K562 (cell line): ENCODE data around the gene PLAC9. TPM values are rescaled to one million over a fixed set of nuclear protein-coding genes. Genes with fewer than 3 reads are reported as not detected.

Source experiments
- ATAC-seq: fragments of 200-7000 bp; cut with Tn5 transposase; 3 replicates; pipeline ENCODE4 v1.9.1; 2020; ENCODE audit warnings: moderate library complexity
- BruUV-seq: library from RNA; stranded (reverse); fragments of 400-500 nt; replicated peaks from 2 replicates; lab custom pipeline; 2021; lab: Mats Ljungman, UMichigan
- CTCF ChIA-PET: fragments of 300-600 bp; formaldehyde crosslinking; extraction: SDS; loops from one replicate; lab custom pipeline; 2021; ENCODE audit warnings: low intra/inter-chr PET ratio; lab: Yijun Ruan, JAX
- POLR2A ChIA-PET: fragments of 300-600, 350-650 bp; sonication (Branson Sonifier 250); formaldehyde crosslinking; extraction: SDS; loops from one replicate; lab custom pipeline; 2021; ENCODE audit warnings: antibody characterized with exemption, inconsistent platforms; lab: Yijun Ruan, JAX
- DNase-seq, 4 experiments: peaks; one replicate each; pipeline versions ENCODE4 v3.0.0 to v3.0.0-alpha.2; 2011 to 2018; ENCODE audit warnings: low spot score in 3 of 4, mixed read lengths in 3 of 4; ENCODE audit errors: extremely low read depth in 1 of 4
- FAIRE-seq: peaks from 2 replicates; lab custom pipeline; 2011; peaks lifted over from hg19 to GRCh38; lab: Jason Lieb, UNC
- H2AFZ ChIP-seq: 2 replicates; pipeline ENCODE4 v1.6.0; 2011; ENCODE audit warnings: low read depth, low read length, control low read depth, inconsistent platforms
- H3K27ac ChIP-seq: fragments of 200-600 bp; 3 replicates; pipeline ENCODE4 v1.8.0; 2011; ENCODE audit warnings: low read depth, mild to moderate bottlenecking, control low read depth, inconsistent platforms, low read length, moderate library complexity, mixed read lengths; ENCODE audit errors: extremely low read depth
- H3K27me3 ChIP-seq, 2 experiments: fragments of 300-600 bp in 1 of 2; 2 replicates in 1 of 2; 3 replicates in 1 of 2; pipeline versions ENCODE4 v1.6.0 to v1.8.0; 2011; ENCODE audit warnings: inconsistent platforms in 2 of 2, low read length in 2 of 2, mild to moderate bottlenecking in 1 of 2, mixed read lengths in 1 of 2, moderate library complexity in 1 of 2; ENCODE audit not compliant: control insufficient read depth in 2 of 2, insufficient read depth in 2 of 2
- H3K36me3 ChIP-seq: fragments of 300-600 bp; 3 replicates; pipeline ENCODE4 v1.8.0; 2011; ENCODE audit warnings: mild to moderate bottlenecking, low read length, inconsistent platforms; ENCODE audit not compliant: control insufficient read depth, insufficient read depth
- H3K4me1 ChIP-seq, 2 experiments: fragments of 200-600 bp in 1 of 2; replicated peaks in 1 of 2; 2 replicates in 1 of 2; 3 replicates in 1 of 2; pipeline versions ENCODE4 v1.5.1 to v1.8.0; 2011; ENCODE audit warnings: inconsistent platforms in 2 of 2, low read length in 2 of 2, mild to moderate bottlenecking in 1 of 2, mixed read lengths in 1 of 2, moderate library complexity in 1 of 2; ENCODE audit not compliant: control insufficient read depth in 2 of 2, insufficient read depth in 2 of 2
- H3K4me2 ChIP-seq: 2 replicates; pipeline ENCODE4 v1.6.1; 2011; ENCODE audit warnings: low read length, control low read depth, inconsistent platforms, mixed read lengths; ENCODE audit not compliant: insufficient read depth
- H3K4me3 ChIP-seq: fragments of 200-600 bp; sonication (generic), shearing (Covaris generic); 2 replicates; pipeline ENCODE4 v1.5.1; 2016; ENCODE audit warnings: control low read depth, inconsistent platforms
- H3K79me2 ChIP-seq: fragments of 200-600 bp; 3 replicates; pipeline ENCODE4 v1.8.0; 2011; ENCODE audit warnings: low read length, inconsistent platforms; ENCODE audit not compliant: control insufficient read depth, insufficient read depth
- H3K9ac ChIP-seq, 2 experiments: 2 replicates each; pipeline versions ENCODE4 v1.6.0 to v1.6.1; 2011; ENCODE audit warnings: low read depth in 2 of 2, low read length in 2 of 2, control low read depth in 1 of 2, inconsistent platforms in 1 of 2, mild to moderate bottlenecking in 1 of 2, mixed read lengths in 1 of 2; ENCODE audit not compliant: insufficient read depth in 1 of 2
- H3K9me1 ChIP-seq: one replicate; pipeline ENCODE4 v1.6.0; 2011; ENCODE audit warnings: inconsistent platforms, mild to moderate bottlenecking, low read length, moderate library complexity; ENCODE audit not compliant: control insufficient read depth, insufficient read depth
- H3K9me3 ChIP-seq: replicated peaks from 2 replicates; pipeline ENCODE4 v1.5.1; 2011; ENCODE audit warnings: low read depth, low read length, inconsistent platforms; ENCODE audit not compliant: control insufficient read depth, insufficient read depth
- H4K20me1 ChIP-seq: replicated peaks from 2 replicates; pipeline ENCODE4 v1.6.1; 2011; ENCODE audit warnings: low read length, inconsistent platforms, mixed read lengths; ENCODE audit not compliant: control insufficient read depth, insufficient read depth
- CEBPG ChIP-seq, 3 experiments: fragments of 200-800 bp in 1 of 3; sonication (Bioruptor generic) in 1 of 3; sonication (generic) in 1 of 3; formaldehyde crosslinking in 1 of 3; IDR thresholded peaks in 2 of 3; conservative IDR thresholded peaks in 1 of 3; 2 replicates each; pipeline versions ENCODE4 v1.6.1 to v1.8.0; 2016 to 2022; ENCODE audit warnings: missing compliant biosample characterization in 2 of 3, missing genetic modification characterization in 2 of 3, mild to moderate bottlenecking in 1 of 3, missing genetic modification reagents in 1 of 3
- MXI1 ChIP-seq: IDR thresholded peaks from 2 replicates; pipeline ENCODE4 v1.6.1; 2011; ENCODE audit warnings: low read depth, mild to moderate bottlenecking, improper control_type of control experiment, low read length
- RFX1 ChIP-seq: fragments of 450-650 bp; IDR thresholded peaks from 2 replicates; pipeline ENCODE4 v1.6.1; 2016; ENCODE audit warnings: mild to moderate bottlenecking, moderate library complexity
- WGBS: fragments of 100-300 bp; shearing (Covaris generic); methylation state at CpG from one replicate; pipeline ENCODE4 v1.1.6; 2016; ENCODE audit warnings: low coverage, mixed read lengths; ENCODE audit not compliant: insufficient coverage; ENCODE audit errors: missing lambda C conversion rate; 5-methylcytosine and 5-hydroxymethylcytosine counted together
- in situ Hi-C: fragments of 300-500 bp; cut with MboI; formaldehyde crosslinking; loops from 4 replicates; pipeline ENCODE4 v1.15.0; 2018; ENCODE audit warnings: inconsistent platforms, mixed read lengths
- intact Hi-C: fragments of 100-400 bp; cut with micrococcal nuclease; formaldehyde crosslinking; loops from 2 replicates; pipeline ENCODE4 v1.14.2; 2022
- polyA plus RNA-seq, 8 experiments: library from polyadenylated mRNA; depleted of rRNA in 4 of 8; stranded (reverse) in 5 of 8; unstranded in 3 of 8; fragments of >200 nt; fragmentation: Nextera tagmentation in 2 of 8; fragmentation: Illumina TruSeq in 1 of 8; extraction: Ambion mirVana in 2 of 8; extraction: Trizol in 1 of 8; gene quantifications; 2 replicates each; pipeline versions ENCODE4 v1.2.1 to v1.2.3, GENCODE V29; 2011 to 2014; ENCODE audit warnings: inconsistent platforms in 1 of 8, missing spikeins in 1 of 8
- total RNA-seq, 7 experiments: library from RNA; depleted of rRNA in 6 of 7; stranded (reverse); fragments of >200 nt in 6 of 7; fragmentation: Illumina TruSeq in 2 of 7; extraction: Trizol in 2 of 7; gene quantifications; 2 replicates each; pipeline versions ENCODE4 v1.2.1 to v1.2.3, GENCODE V29; 2011 to 2021; ENCODE audit warnings: low replicate concordance in 1 of 7

PLAC9 gene
- total and polyA plus RNA-seq, 9 of the 15 experiments (the other 6 are each of a cell fraction or from before 2014, with no cell fraction given): not detected

GRCh38 chr10:80104066-80104926 lies 28.2 kb upstream of the PLAC9 start:
- no peak overlapping the region for H2AFZ ChIP-seq
- intact Hi-C loops (no loop called here), in situ Hi-C loops (no loop called here)
- CTCF ChIA-PET: no interaction called here
- H3K79me2 ChIP-seq: no peaks in the 10 kb centered on the region
- peaks cover 31 to 32% of the 10 kb centered on the region in 2 experiments; a peak in 4 of 5 replicates for H3K27me3 ChIP-seq
- no peaks in the 10 kb centered on the region for H4K20me1 ChIP-seq
- no peak overlapping the region for H3K4me3 ChIP-seq
- ATAC-seq (no peak), FAIRE-seq (peak; percentile 32), DNase-seq (peak in 1 of 4 experiments; percentile 9)
- no peaks in the 10 kb centered on the region; a peak in 1 of 5 replicates for H3K4me1 ChIP-seq
- no peaks in the 10 kb centered on the region for H3K9me1 ChIP-seq
- H3K36me3 ChIP-seq: no peaks in the 10 kb centered on the region
- no peak overlapping the region for H3K4me2 ChIP-seq
- H3K9ac ChIP-seq: no peak overlapping the region
- BruUV-seq: no TSS peak
- H3K27ac ChIP-seq: no peak overlapping the region
- POLR2A ChIA-PET: no interaction called here
- TF ChIP-seq MXI1: no peak
- TF ChIP-seq RFX1: peak; percentile 21; the same call in 1 of the 2 replicates
- no peak for TF ChIP-seq CEBPG (CRISPR knock-in tag; IDR thresholded peaks at IDR 0.05)
- 0 out of 4 replicates have a peak, but pooled peaks of 1 of the 2 experiments have one; percentile 31 for TF ChIP-seq CEBPG (tag; conservative IDR thresholded peaks at IDR 0.05 in 1 of 2, IDR thresholded peaks at IDR 0.05 in 1 of 2)
- 1% methylated on average over 10 of the region's 10 CpGs for WGBS
- peaks cover 2% of the 10 kb centered on the region for H3K9me3 ChIP-seq
